Chondrocyte (in vitro differentiated cells): ENCODE measurements around the gene DDX20. TPM values are rescaled to one million over a fixed set of nuclear protein-coding genes. Genes with fewer than 3 reads are reported as not detected.

Source experiments
- DNase-seq: peaks from one replicate; pipeline ENCODE4 v3.0.0; 2021; ENCODE audit warnings: mixed read lengths, low spot score
- H3K27ac Mint-ChIP-seq: one replicate; pipeline ENCODE4 v1.8.0; 2021; ENCODE audit warnings: mild to moderate bottlenecking, moderate library complexity, mixed read lengths; ENCODE audit not compliant: unreplicated experiment
- H3K27me3 Mint-ChIP-seq: 2 replicates; pipeline ENCODE4 v1.8.0; 2021; ENCODE audit warnings: low read depth, mixed read lengths
- H3K36me3 Mint-ChIP-seq: 2 replicates; pipeline ENCODE4 v1.8.0; 2021; ENCODE audit warnings: low read depth, mixed read lengths
- H3K4me1 Mint-ChIP-seq: 2 replicates; pipeline ENCODE4 v1.8.0; 2021; ENCODE audit warnings: low read depth, mild to moderate bottlenecking, mixed read lengths
- H3K4me3 Mint-ChIP-seq: one replicate; pipeline ENCODE4 v1.8.0; 2021; ENCODE audit warnings: mild to moderate bottlenecking, moderate library complexity, mixed read lengths; ENCODE audit not compliant: unreplicated experiment
- H3K9me3 Mint-ChIP-seq: 2 replicates; pipeline ENCODE4 v1.8.0; 2021; ENCODE audit warnings: low read depth, mixed read lengths
- CTCF ChIP-seq: fragments of 200-600 bp; sonication (generic); IDR thresholded peaks from 2 replicates; pipeline ENCODE4 v1.5.0; 2021; ENCODE audit warnings: antibody characterized with exemption, mild to moderate bottlenecking, moderate library complexity
- total RNA-seq: library from RNA; stranded (reverse); gene quantifications from 3 replicates; pipeline ENCODE4 v1.2.1, GENCODE V29; 2021

The DDX20 gene
- total RNA-seq, 1 donor from 2014 or later: 10.7 TPM

GRCh38 chr1:111813440-111814304 lies 58.0 kb downstream of the DDX20 start:
- TF ChIP-seq CTCF: peak; percentile 33
- peaks cover 3% of the 10 kb centered on the region for H3K27me3 Mint-ChIP-seq
- H3K36me3 Mint-ChIP-seq: peaks cover 1% of the 10 kb centered on the region
- H3K27ac Mint-ChIP-seq: no peak overlapping the region
- no peaks in the 10 kb centered on the region for H3K4me1 Mint-ChIP-seq
- H3K9me3 Mint-ChIP-seq: no peaks in the 10 kb centered on the region
- no peak overlapping the region for H3K4me3 Mint-ChIP-seq
- DNase-seq: no peak

- Mint-ChIP-seq H3K4me1 (no peaks in the 10 kb centered on the region), H3K27me3 (peaks cover 5% of the 10 kb centered on the region), H3K36me3 (peaks cover 1% of the 10 kb centered on the region), H3K9me3 (no peaks in the 10 kb centered on the region), H3K27ac (no peak overlapping the region), H3K4me3 (no peak overlapping the region)
- no peak for DNase-seq
- no peak for TF ChIP-seq CTCF
Observed at GRCh38 chr1:111814305-111814628, 58.6 kb downstream of the DDX20 start.

- Mint-ChIP-seq H3K4me3 (no peak overlapping the region), H3K27me3 (peaks cover 5% of the 10 kb centered on the region), H3K9me3 (no peaks in the 10 kb centered on the region), H3K4me1 (no peaks in the 10 kb centered on the region), H3K36me3 (peaks cover 1% of the 10 kb centered on the region), H3K27ac (no peak overlapping the region)
- no peak for DNase-seq
- no peak for TF ChIP-seq CTCF
Observed at GRCh38 chr1:111814642-111815041, 58.9 kb downstream of the DDX20 start.

Other genes starting within 250 kb of the DDX20 start
- 53.5 to 64.0 TPM (median 60.5 TPM) in 3 replicates for gene RAP1A, start 136.1 kb upstream of the DDX20 start, total RNA-seq
- gene INKA2, start 16.5 kb upstream of the DDX20 start, total RNA-seq: 2.8 to 5.4 TPM (median 3.6 TPM) in 3 replicates
- 0.77 to 3.6 TPM (median 0.99 TPM) in 3 replicates for gene KCND3, start 233.8 kb downstream of the DDX20 start, total RNA-seq